Heart right ventricle (tissue), 16 donors: ENCODE data around the gene APOD. TPM values are rescaled to one million over a fixed set of nuclear protein-coding genes. Genes with fewer than 3 reads are reported as not detected.
A peak's percentile ranks its signal among the peaks of the same experiment; 100 is the strongest.

Source experiments
- ATAC-seq, 8 donors: fragments of 200-7000 bp; cut with Tn5 transposase; one replicate each; pipeline ENCODE4 v1.9.1; 2020; ENCODE audit warnings: mild to moderate bottlenecking in 8 of 8, moderate library complexity in 8 of 8, moderate number of reproducible peaks in 1 of 8
- DNase-seq, 2 donors: peaks; one replicate each; pipeline ENCODE4 v3.0.0-alpha.2; 2020
- H3K27ac ChIP-seq, 10 donors: fragments of 200-600 bp; sonication (generic) in 2 of 10; one replicate each; pipeline versions ENCODE4 v1.5.0 to v1.8.0; 2020 to 2022; ENCODE audit warnings: mild to moderate bottlenecking in 3 of 10
- H3K27me3 ChIP-seq, 7 donors: fragments of 200-600 bp; one replicate each; pipeline ENCODE4 v1.8.0; 2021 to 2022; ENCODE audit warnings: mild to moderate bottlenecking in 2 of 7
- H3K36me3 ChIP-seq, 9 donors: fragments of 200-600 bp; sonication (generic) in 1 of 9; one replicate each; pipeline versions ENCODE4 v1.5.0 to v1.8.0; 2020 to 2022; ENCODE audit warnings: mild to moderate bottlenecking in 2 of 9
- H3K4me1 ChIP-seq, 9 donors: fragments of 200-600 bp; sonication (generic) in 1 of 9; one replicate each; pipeline versions ENCODE4 v1.5.0 to v1.8.0; 2020 to 2022; ENCODE audit warnings: mild to moderate bottlenecking in 4 of 9
- H3K4me3 ChIP-seq, 10 donors: fragments of 200-600 bp; sonication (generic) in 2 of 10; one replicate each; pipeline versions ENCODE4 v1.5.0 to v1.8.0; 2020 to 2022; ENCODE audit warnings: mild to moderate bottlenecking in 7 of 10, moderate library complexity in 2 of 10
- H3K9me3 ChIP-seq, 11 donors: fragments of 200-600 bp in 10 of 11; sonication (generic) in 2 of 11; one replicate each; pipeline versions ENCODE4 v1.5.0 to v1.8.0; 2013 to 2022; ENCODE audit warnings: mild to moderate bottlenecking in 2 of 11, control low read depth in 1 of 11, moderate library complexity in 1 of 11
- CTCF ChIP-seq, 9 donors: fragments of 200-600 bp; sonication (generic) in 2 of 9; IDR thresholded peaks; one replicate each; pipeline versions ENCODE4 v1.5.0 to v1.8.0; 2021 to 2022; ENCODE audit warnings: antibody characterized with exemption in 9 of 9, mild to moderate bottlenecking in 5 of 9, moderate library complexity in 1 of 9
- WGBS, 2 donors: extraction: QIAGEN DNeasy Blood & Tissue Kit; methylation state at CpG; one replicate each; pipeline ENCODE4 v1.1.7; 2013; ENCODE audit warnings: inconsistent platforms in 1 of 2; 5-methylcytosine and 5-hydroxymethylcytosine counted together
- intact Hi-C, 10 donors: fragments of 100-400 bp; cut with DNase I; formaldehyde crosslinking; loops; one replicate each; pipeline versions ENCODE4 v1.11.1 to v1.14.2; 2022
- polyA plus RNA-seq, 2 donors: library from polyadenylated mRNA; stranded (reverse); fragments of 200-250 nt; gene quantifications; one replicate each; pipeline ENCODE4 v1.2.3, GENCODE V29; 2013
- total RNA-seq, 10 donors: library from RNA; stranded (reverse); fragmentation: NEBNext Ultra II Directional in 3 of 10; extraction: Animal tissue kit (Norgen Biotek cat#: 25700) in 3 of 10; gene quantifications; one replicate each; pipeline versions ENCODE4 v1.2.1 to v1.2.4, GENCODE V29; 2021 to 2023
- donor health status: Arrhythmogenic right ventricular cardiomyopathy.
- donor health status: ischemic (EF 13 %, LVEDD 7.1; RV severe dilation, severe dysfunction).
- donor health status: healthy with polysubstance abuse.
- donor health status: DM: no; HTN: yes; CAD: no.
- donor health status: DM: no; HTN: no; CAD: no.
- donor health status: ischemic (EF 25% LVEDD 6.9; RV normal size, moderate dysfunction).
- donor health status: ischemic (EF 25% LVEDD 5.7; RV mildly dilated, moderate dysfunction).
- donor health status: healthy.
- donor health status: DM: yes; HTN: yes; CAD: no.
- donor health status: Ischemic cardiomyopathy.
- donor health status: ischemic (EF 35%, LVEDD 5.7; RV mildly dilated, moderate dysfunction).
- donor health status: nonischemic (EF 11% LVEDD 7.7; RV severe dilation, severe dysfunction).
- donor health status: DM: yes; HTN: yes; CAD: no.
- donor health status: PGD.
- donor health status: ischemic (EF 29% LVEDD 5.4; RV normal size, mild dysfunction).
- donor health status: nonischemic (EF 23%, LVEDD 6.1; RV moderate dilation, normal function).

Gene APOD
- total and polyA plus RNA-seq, 12 donors = 73.9 to 582 (median 109) TPM

GRCh38 chr3:195540511-195540910 lies 43.2 kb downstream of the APOD start:
- WGBS, 2 donors = 48 to 50% methylated on average over 6 of the region's 6 CpGs
- DNase-seq (no peak), ATAC-seq (no peak)
- intact Hi-C loops = no loop called here
- Histone ChIP-seq H3K36me3 (no peaks in the 10 kb centered on the region), H3K9me3 (no peaks in the 10 kb centered on the region), H3K4me1 (peaks cover 3 to 85% (median 68%) of the 10 kb centered on the region in 9 donors), H3K4me3 (peak overlapping the region in 6 of 10 donors; percentile 82 to 99 (median 94)), H3K27me3 (no peaks in the 10 kb centered on the region), H3K27ac (peak overlapping the region in 1 of 10 donors; percentile 12)
- no peak for TF ChIP-seq CTCF (IDR thresholded peaks at IDR 0.05)

GRCh38 chr3:195540027-195540426 lies 43.7 kb downstream of the APOD start:
- no peak for TF ChIP-seq CTCF (IDR thresholded peaks at IDR 0.05)
- 66 to 74% methylated on average over 8 of the region's 8 CpGs for WGBS, 2 donors
- Histone ChIP-seq H3K27ac (peak overlapping the region in 1 of 10 donors; percentile 11), H3K4me1 (peaks cover 3 to 81% (median 63%) of the 10 kb centered on the region in 9 donors), H3K36me3 (no peaks in the 10 kb centered on the region), H3K4me3 (peak overlapping the region in 4 of 10 donors; percentile 20 to 97 (median 94)), H3K27me3 (no peaks in the 10 kb centered on the region), H3K9me3 (no peaks in the 10 kb centered on the region)
- intact Hi-C loops = no loop called here
- no peak for DNase-seq
- no peak for ATAC-seq

GRCh38 chr3:195539479-195539878 lies 44.3 kb downstream of the APOD start:
- DNase-seq (no peak), ATAC-seq (no peak)
- no peaks in the 10 kb centered on the region for H3K27me3 ChIP-seq
- intact Hi-C loops = no loop called here
- no peak overlapping the region for H3K4me3 ChIP-seq
- peaks cover 3 to 79% (median 60%) of the 10 kb centered on the region in 9 donors for H3K4me1 ChIP-seq
- no peak for TF ChIP-seq CTCF (IDR thresholded peaks at IDR 0.05)
- no peaks in the 10 kb centered on the region for H3K9me3 ChIP-seq
- WGBS, 2 donors = 88 to 94% methylated on average over 5 of the region's 5 CpGs
- H3K36me3 ChIP-seq = no peaks in the 10 kb centered on the region
- H3K27ac ChIP-seq = no peak overlapping the region

GRCh38 chr3:195537995-195538394 lies 45.7 kb downstream of the APOD start:
- ATAC-seq = no peak
- no peak for DNase-seq
- Histone ChIP-seq H3K4me3 (no peak overlapping the region), H3K27ac (peak overlapping the region in 1 of 10 donors; percentile 4), H3K27me3 (no peaks in the 10 kb centered on the region), H3K4me1 (peaks cover 3 to 85% (median 65%) of the 10 kb centered on the region in 9 donors), H3K36me3 (peaks cover 0 to 11% (median 0%) of the 10 kb centered on the region in 9 donors), H3K9me3 (no peaks in the 10 kb centered on the region)
- no peak for TF ChIP-seq CTCF (IDR thresholded peaks at IDR 0.05)
- intact Hi-C loops = no loop called here
- 67 to 77% methylated on average over 2 of the region's 2 CpGs for whole genome bisulfite sequencing, 2 donors
